Measurements from ENCODE around the gene LMOD3.

LMOD3 gene

GRCh38 chr3:69058947-69059224, 63.5 kb downstream of the LMOD3 start:
- no peak for DNase-seq (ENCODE audit: low read depth in 2 of 2)

GRCh38 chr3:69058180-69058946, 64.0 kb downstream of the LMOD3 start:
- no peak for DNase-seq (ENCODE audit: low read depth in 2 of 2)

All from fibroblast of skin of left biceps (primary cell).